Measurements from ENCODE around the gene NEK7.

The NEK7 gene

GRCh38 chr1:198117267-198117666, 39.5 kb upstream of the NEK7 start:
- TF ChIP-seq CTCF (IDR thresholded peaks at IDR 0.05; ENCODE audit: extremely low read depth, missing control alignments), result no peak
- no peak for DNase-seq (ENCODE audit: low spot score)

- DNase-seq (ENCODE audit: low spot score), result no peak
- no peak for TF ChIP-seq CTCF (IDR thresholded peaks at IDR 0.05; ENCODE audit: extremely low read depth, missing control alignments)
Measured at GRCh38 chr1:198118134-198118533, 38.7 kb upstream of the NEK7 start.

GRCh38 chr1:198119906-198120305, 36.9 kb upstream of the NEK7 start:
- no peak for DNase-seq (ENCODE audit: low spot score)
- no peak for TF ChIP-seq CTCF (IDR thresholded peaks at IDR 0.05; ENCODE audit: extremely low read depth, missing control alignments)

- DNase-seq (ENCODE audit: low spot score), result no peak
- no peak for TF ChIP-seq CTCF (IDR thresholded peaks at IDR 0.05; ENCODE audit: extremely low read depth, missing control alignments)
Measured at GRCh38 chr1:198121056-198121826, 35.6 kb upstream of the NEK7 start.

GRCh38 chr1:198122693-198123092, 34.1 kb upstream of the NEK7 start:
- no peak for TF ChIP-seq CTCF (IDR thresholded peaks at IDR 0.05; ENCODE audit: extremely low read depth, missing control alignments)
- DNase-seq (ENCODE audit: low spot score), result no peak

- no peak for TF ChIP-seq CTCF (IDR thresholded peaks at IDR 0.05; ENCODE audit: extremely low read depth, missing control alignments)
- DNase-seq (ENCODE audit: low spot score), result no peak
Measured at GRCh38 chr1:198123133-198123532, 33.7 kb upstream of the NEK7 start.

GRCh38 chr1:198124673-198125072, 32.1 kb upstream of the NEK7 start:
- no peak for TF ChIP-seq CTCF (IDR thresholded peaks at IDR 0.05; ENCODE audit: extremely low read depth, missing control alignments)
- no peak for DNase-seq (ENCODE audit: low spot score)

Measured in GM20000 (cell line).